IMR-90 (cell line): Measurements from ENCODE around the gene DYRK3. TPM values are rescaled to one million over a fixed set of nuclear protein-coding genes. Genes with fewer than 3 reads are reported as not detected.

Experiments
- ATAC-seq: fragments of 200-7000 bp; cut with Tn5 transposase; 2 replicates; pipeline ENCODE4 v1.9.1; 2020; ENCODE audit warnings: low read depth, mild to moderate bottlenecking, moderate library complexity
- BruUV-seq: library from RNA; stranded (reverse); fragments of 400-500 nt; replicated peaks from 2 replicates; lab custom pipeline; 2021; lab: Mats Ljungman, UMichigan
- CTCF ChIA-PET: fragments of 300-600 bp; formaldehyde crosslinking; extraction: SDS; loops from one replicate; lab custom pipeline; 2021; ENCODE audit warnings: antibody characterized with exemption; lab: Yijun Ruan, JAX
- POLR2A ChIA-PET: fragments of 300-600 bp; sonication (Branson Sonifier 250); formaldehyde crosslinking; loops from one replicate; lab custom pipeline; 2022; ENCODE audit warnings: antibody characterized with exemption; ENCODE audit not compliant: unreplicated experiment; lab: Charles Lee
- DNase-seq: peaks from one replicate; pipeline ENCODE4 v3.0.0; 2013
- H2AFZ ChIP-seq: replicated peaks from 2 replicates; pipeline ENCODE3; 2013; ENCODE audit warnings: low read length, mild to moderate bottlenecking; ENCODE audit not compliant: poor library complexity
- H2AK5ac ChIP-seq: 2 replicates; pipeline ENCODE4 v1.6.1; 2013; ENCODE audit warnings: low read depth, low read length, inconsistent platforms
- H2AK9ac ChIP-seq: replicated peaks from 2 replicates; pipeline ENCODE3; 2013; ENCODE audit warnings: mild to moderate bottlenecking, low read depth, low read length, moderate library complexity; ENCODE audit not compliant: poor library complexity
- H2BK120ac ChIP-seq: 2 replicates; pipeline ENCODE4 v1.6.1; 2013; ENCODE audit warnings: low read depth, low read length, inconsistent platforms
- H2BK15ac ChIP-seq: 3 replicates; pipeline ENCODE4 v1.6.1; 2013; ENCODE audit warnings: low read depth, low read length, inconsistent platforms
- H2BK20ac ChIP-seq: 2 replicates; pipeline ENCODE4 v1.6.1; 2013; ENCODE audit warnings: low read depth, mild to moderate bottlenecking, inconsistent platforms, low read length, moderate library complexity
- H2BK5ac ChIP-seq: 2 replicates; pipeline ENCODE4 v1.6.1; 2013; ENCODE audit warnings: mild to moderate bottlenecking, low read depth, low read length, inconsistent platforms; ENCODE audit not compliant: poor library complexity, severe bottlenecking
- H3K14ac ChIP-seq: replicated peaks from 2 replicates; pipeline ENCODE4 v1.6.1; 2013; ENCODE audit warnings: low read depth, low read length, inconsistent platforms
- H3K18ac ChIP-seq: 2 replicates; pipeline ENCODE4 v1.6.1; 2013; ENCODE audit warnings: low read depth, low read length, control low read depth
- H3K23ac ChIP-seq: 2 replicates; pipeline ENCODE4 v1.6.1; 2013; ENCODE audit warnings: low read depth, low read length, inconsistent platforms
- H3K27ac ChIP-seq: 2 replicates; pipeline ENCODE4 v1.5.1; 2013; ENCODE audit warnings: mild to moderate bottlenecking, control low read depth, low read length; ENCODE audit not compliant: insufficient read depth
- H3K27me3 ChIP-seq: 2 replicates; pipeline ENCODE4 v1.6.1; 2013; ENCODE audit warnings: low read length; ENCODE audit not compliant: control insufficient read depth, insufficient read depth
- H3K36me3 ChIP-seq: 2 replicates; pipeline ENCODE4 v1.6.1; 2013; ENCODE audit warnings: low read length, mixed read lengths; ENCODE audit not compliant: control insufficient read depth, insufficient read depth
- H3K4ac ChIP-seq: 2 replicates; pipeline ENCODE4 v1.6.1; 2013; ENCODE audit warnings: low read depth, low read length, inconsistent platforms
- H3K4me1 ChIP-seq: 2 replicates; pipeline ENCODE4 v1.6.1; 2013; ENCODE audit warnings: low read length, mixed read lengths; ENCODE audit not compliant: control insufficient read depth, insufficient read depth
- H3K4me2 ChIP-seq: 2 replicates; pipeline ENCODE4 v1.6.1; 2013; ENCODE audit warnings: low read depth, mild to moderate bottlenecking, control low read depth, low read length, moderate library complexity
- H3K4me3 ChIP-seq: 2 replicates; pipeline ENCODE4 v1.5.1; 2013; ENCODE audit warnings: low read depth, mild to moderate bottlenecking, control low read depth, low read length, moderate library complexity; ENCODE audit not compliant: insufficient read depth
- H3K56ac ChIP-seq: 2 replicates; pipeline ENCODE4 v1.6.1; 2013; ENCODE audit warnings: low read length, inconsistent platforms; ENCODE audit not compliant: insufficient read depth; ENCODE audit errors: extremely low read depth
- H3K79me1 ChIP-seq, 2 experiments: 2 replicates each; pipeline ENCODE4 v1.6.1; 2013; ENCODE audit warnings: low read length in 2 of 2, inconsistent platforms in 1 of 2, low read depth in 1 of 2
- H3K9ac ChIP-seq: 2 replicates; pipeline ENCODE4 v1.6.1; 2013; ENCODE audit warnings: low read depth, low read length, control low read depth
- H3K9me1 ChIP-seq: 2 replicates; pipeline ENCODE4 v1.6.1; 2013; ENCODE audit warnings: low read length, inconsistent platforms; ENCODE audit not compliant: insufficient read depth
- H3K9me3 ChIP-seq: 2 replicates; pipeline ENCODE4 v1.6.1; 2013; ENCODE audit warnings: low read length; ENCODE audit not compliant: control insufficient read depth, insufficient read depth
- H4K20me1 ChIP-seq: 2 replicates; pipeline ENCODE4 v1.6.1; 2013; ENCODE audit warnings: low read length, inconsistent platforms; ENCODE audit not compliant: insufficient read depth
- H4K5ac ChIP-seq: 2 replicates; pipeline ENCODE4 v1.6.1; 2013; ENCODE audit warnings: mild to moderate bottlenecking, low read depth, low read length, control low read depth
- H4K8ac ChIP-seq, 2 experiments: 2 replicates each; pipeline ENCODE4 v1.6.1; 2013; ENCODE audit warnings: low read depth in 2 of 2, low read length in 2 of 2, control low read depth in 1 of 2, inconsistent platforms in 1 of 2
- H4K91ac ChIP-seq: 2 replicates; pipeline ENCODE4 v1.6.1; 2013; ENCODE audit warnings: low read depth, low read length, inconsistent platforms; ENCODE audit not compliant: insufficient read depth
- BHLHE40 ChIP-seq: fragments of 150-350 bp; IDR thresholded peaks from 2 replicates; pipeline ENCODE4 v1.6.1; 2016; ENCODE audit warnings: mild to moderate bottlenecking, low read depth, low read length
- CHD1 ChIP-seq: IDR thresholded peaks from 2 replicates; pipeline ENCODE4 v1.6.1; 2012; ENCODE audit warnings: low read depth, low read length, improper control_type of control experiment
- CTCF ChIP-seq: conservative IDR thresholded peaks from 2 replicates; pipeline ENCODE4 v1.5.1; 2012; ENCODE audit warnings: mild to moderate bottlenecking, low read depth, low read length, improper control_type of control experiment
- FOS ChIP-seq: fragments of 150-350 bp; IDR thresholded peaks from 2 replicates; pipeline ENCODE4 v1.6.1; 2016; ENCODE audit warnings: low read depth, low read length
- MAFK ChIP-seq: IDR thresholded peaks from 2 replicates; pipeline ENCODE4 v1.6.1; 2012; ENCODE audit warnings: low read depth, low read length, improper control_type of control experiment
- MXI1 ChIP-seq: IDR thresholded peaks from 2 replicates; pipeline ENCODE4 v1.6.1; 2012; ENCODE audit warnings: low read depth, mild to moderate bottlenecking, low read length, moderate library complexity, borderline replicate concordance
- RAD21 ChIP-seq: IDR thresholded peaks from 2 replicates; pipeline ENCODE4 v1.6.1; 2012; ENCODE audit warnings: low read length, improper control_type of control experiment
- RCOR1 ChIP-seq: IDR thresholded peaks from 2 replicates; pipeline ENCODE4 v1.6.1; 2012; ENCODE audit warnings: mild to moderate bottlenecking, low read length, improper control_type of control experiment; ENCODE audit not compliant: insufficient replicate concordance
- SMC3 ChIP-seq: fragments of 150-350 bp; IDR thresholded peaks from 2 replicates; pipeline ENCODE4 v1.6.1; 2016; ENCODE audit warnings: low read depth, mild to moderate bottlenecking, antibody characterized with exemption, low read length, moderate library complexity
- WGBS, 2 experiments: methylation state at CpG; one replicate each; pipeline versions ENCODE4 v1.1.5 to v1.1.7; 2013; ENCODE audit warnings: missing lambda C conversion rate in 2 of 2; ENCODE audit not compliant: insufficient read length in 1 of 2; ENCODE audit errors: extremely low coverage in 2 of 2; 5-methylcytosine and 5-hydroxymethylcytosine counted together
- dilution Hi-C: fragments of 300-500 bp; cut with HindIII; formaldehyde crosslinking; loops from one replicate; pipeline ENCODE4 v1.14.3; 2018; ENCODE audit warnings: low sequenced_read_pairs; ENCODE audit not compliant: unreplicated experiment
- in situ Hi-C: fragments of 300-500 bp; cut with MboI; formaldehyde crosslinking; loops from 3 replicates; pipeline ENCODE4 v1.14.3; 2019; ENCODE audit warnings: low sequenced_read_pairs, inconsistent platforms, mixed read lengths
- intact Hi-C: fragments of 100-400 bp; cut with micrococcal nuclease; formaldehyde crosslinking; loops from 2 replicates; pipeline ENCODE4 v1.10.0; 2022
- polyA plus RNA-seq, 3 experiments: library from polyadenylated mRNA; depleted of rRNA; stranded (reverse); fragments of >200 nt; gene quantifications; 2 replicates each; pipeline ENCODE4 v1.2.3, GENCODE V29; 2012; ENCODE audit warnings: low replicate concordance in 1 of 3
- total RNA-seq: library from RNA; depleted of rRNA; stranded (reverse); fragments of >200 nt; gene quantifications from 2 replicates; pipeline ENCODE4 v1.2.3, GENCODE V29; 2012

The DYRK3 gene
- total and polyA plus RNA-seq, 2 of the 4 experiments (the other 2 are of a cell fraction) = 5.5 to 22.0 TPM

GRCh38 chr1:206666954-206667665, 31.8 kb downstream of the DYRK3 start:
- Histone ChIP-seq H3K4me2 (no peak overlapping the region), H4K20me1 (no peaks in the 10 kb centered on the region), H3K36me3 (no peaks in the 10 kb centered on the region), H3K56ac (no peak overlapping the region), H3K4ac (no peak overlapping the region), H3K23ac (no peak overlapping the region), H3K27me3 (peaks cover 25% of the 10 kb centered on the region), H3K27ac (no peak overlapping the region), H3K18ac (no peak overlapping the region), H3K9me3 (no peaks in the 10 kb centered on the region), H4K8ac (no peak overlapping the region), H2BK120ac (no peak overlapping the region), H2AK9ac (no peak overlapping the region), H3K9ac (no peak overlapping the region), H2BK15ac (no peak overlapping the region), H2BK5ac (no peak overlapping the region), H4K5ac (no peak overlapping the region), H3K79me1 (no peaks in the 10 kb centered on the region), H2AFZ (no peak overlapping the region), H3K14ac (no peak overlapping the region), H2AK5ac (no peak overlapping the region), H4K91ac (no peak overlapping the region), H3K9me1 (no peaks in the 10 kb centered on the region), H3K4me1 (no peaks in the 10 kb centered on the region), H2BK20ac (no peak overlapping the region), H3K4me3 (no peak overlapping the region)
- no peak for TF ChIP-seq RCOR1
- no peak for TF ChIP-seq MAFK
- no peak for TF ChIP-seq MXI1
- TF ChIP-seq BHLHE40 = no peak
- TF ChIP-seq SMC3 = no peak
- TF ChIP-seq RAD21 = no peak
- TF ChIP-seq CTCF = no peak
- TF ChIP-seq FOS = no peak
- no peak for TF ChIP-seq CHD1
- in situ Hi-C loops (loop anchor here (10.0 kb wide), 1 partner anchor 182 kb away; no protein-coding TSS in a partner anchor), intact Hi-C loops (no loop called here), dilution Hi-C loops (no loop called here)
- POLR2A ChIA-PET = no interaction called here
- DNase-seq (no peak), ATAC-seq (no peak)
- CTCF ChIA-PET = interaction anchor here (0.9 to 1.8 kb wide), 3 partner anchors 32 to 54 kb away, joined by 3 to 6 read pairs (median 6); partner anchors contain the start of gene DYRK3
- no TSS peak for BruUV-seq
- 67% methylated on average over 4 of the region's 5 CpGs; no CpG with 5 or more reads in 1 of the 2 experiments for WGBS, 2 experiments
